Large intestine (tissue), 3 donors: ENCODE results near the gene FAM204A. TPM values are rescaled to one million over a fixed set of nuclear protein-coding genes. Genes with fewer than 3 reads are reported as not detected.

Source experiments
- DNase-seq, 2 donors: peaks; one replicate each; pipeline versions ENCODE4 v3.0.0 to v3.0.0-alpha.2; 2013
- H3K27ac ChIP-seq: one replicate; pipeline ENCODE4 v1.5.1; 2013; ENCODE audit warnings: low read length
- H3K27me3 ChIP-seq: 2 replicates; pipeline ENCODE4 v1.6.1; 2013; ENCODE audit warnings: low read length; ENCODE audit not compliant: control insufficient read depth, insufficient read depth
- H3K36me3 ChIP-seq: 2 replicates; pipeline ENCODE4 v1.6.1; 2013; ENCODE audit warnings: low read length; ENCODE audit not compliant: control insufficient read depth, insufficient read depth
- H3K4me1 ChIP-seq: one replicate; pipeline ENCODE4 v1.6.1; 2013; ENCODE audit warnings: low read length; ENCODE audit not compliant: control insufficient read depth, insufficient read depth
- H3K4me3 ChIP-seq: one replicate; pipeline ENCODE4 v1.5.1; 2013; ENCODE audit warnings: low read length
- H3K9me3 ChIP-seq: one replicate; pipeline ENCODE4 v1.6.1; 2013; ENCODE audit warnings: mild to moderate bottlenecking, low read depth, low read length, moderate library complexity; ENCODE audit not compliant: control insufficient read depth
- WGBS: methylation state at CpG from one replicate; pipeline ENCODE4 v1.1.5; 2013; ENCODE audit warnings: low lambda C conversion rate; ENCODE audit not compliant: insufficient coverage; 5-methylcytosine and 5-hydroxymethylcytosine counted together
- polyA plus RNA-seq: library from polyadenylated mRNA; unstranded; fragments of 120-200 nt; gene quantifications from one replicate; pipeline ENCODE4 v1.2.1, GENCODE V29; 2013

The FAM204A gene
- polyA plus RNA-seq, 1 donor = 55.7 TPM

DNA sequence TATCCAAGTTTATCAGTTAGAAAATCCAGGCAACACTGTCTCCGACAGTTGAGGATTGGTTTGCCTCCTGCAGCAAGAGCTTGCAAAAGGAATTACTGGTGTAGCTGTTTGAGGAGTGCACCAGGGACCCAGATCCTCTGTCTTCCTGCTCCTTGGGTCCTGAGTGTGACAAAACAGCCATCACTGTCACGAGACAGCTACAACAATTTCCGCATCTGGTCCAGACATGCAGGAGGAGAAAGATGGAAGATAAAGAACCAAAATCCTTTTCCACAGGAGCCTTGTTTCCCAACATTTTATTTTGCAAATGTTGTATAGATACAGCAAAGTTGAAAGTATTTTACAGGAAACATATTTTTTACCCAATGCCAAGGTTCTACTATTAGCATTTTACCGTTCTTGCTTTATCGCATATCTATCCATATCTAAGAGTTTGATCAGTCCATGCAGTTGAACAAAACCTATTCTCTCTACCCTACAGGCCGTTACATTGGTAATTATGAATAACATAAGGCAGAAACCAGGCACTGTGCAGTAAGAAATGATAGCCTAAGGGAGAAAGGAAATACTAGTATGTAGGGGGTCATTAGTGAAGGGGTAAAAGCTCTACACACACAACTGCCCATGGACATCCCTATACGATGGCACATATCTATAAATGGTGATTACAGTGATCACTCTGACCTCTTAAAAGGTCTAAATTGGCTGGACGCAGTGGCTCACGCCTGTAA, 54.9 kb downstream of the FAM204A start:
- no peaks in the 10 kb centered on the region for H3K9me3 ChIP-seq
- no peaks in the 10 kb centered on the region for H3K4me1 ChIP-seq
- no peak overlapping the region for H3K4me3 ChIP-seq
- H3K36me3 ChIP-seq = no peaks in the 10 kb centered on the region
- no peak overlapping the region for H3K27ac ChIP-seq
- H3K27me3 ChIP-seq = peaks cover 22% of the 10 kb centered on the region
- no CpG with 5 or more reads among the region's 9 CpGs for WGBS
- no peak for DNase-seq

DNA sequence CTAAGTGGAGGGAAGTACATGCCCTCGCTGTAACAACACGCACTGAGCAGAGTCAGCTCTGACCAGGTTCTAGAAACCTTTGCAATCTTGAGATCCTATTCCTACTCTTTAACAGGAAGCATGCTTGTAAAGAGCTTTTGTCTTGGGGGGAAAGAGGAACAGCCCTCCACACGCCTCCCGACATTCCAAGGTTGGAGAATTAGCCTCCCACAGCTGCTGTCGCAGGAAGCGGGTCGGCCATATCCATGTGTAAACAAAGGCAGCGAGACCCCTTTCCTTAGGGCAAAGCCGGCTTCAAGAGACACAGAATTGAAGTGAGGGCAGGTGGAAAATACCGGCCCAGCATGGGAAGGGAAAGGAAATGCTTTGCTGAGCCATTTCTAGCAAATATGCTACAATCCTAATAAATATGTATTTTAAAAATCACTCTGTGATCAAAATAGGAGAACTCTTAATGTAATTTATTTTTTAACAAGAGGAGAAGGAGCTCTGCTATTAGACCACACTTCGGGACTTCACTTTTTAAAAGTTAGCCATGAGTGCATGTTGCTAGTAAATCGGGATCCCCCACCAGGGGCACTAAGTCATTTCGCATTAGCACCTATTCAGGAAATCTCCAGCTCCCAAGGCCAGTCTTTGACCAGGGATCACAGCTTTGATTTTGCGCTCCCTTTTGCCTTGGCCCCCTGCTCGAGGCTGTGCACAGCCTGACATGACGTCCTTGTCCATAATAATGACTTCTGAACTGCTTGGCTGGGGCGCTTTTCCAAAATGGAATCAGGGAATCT, 55.9 kb downstream of the FAM204A start:
- no peak overlapping the region for H3K4me3 ChIP-seq
- DNase-seq = no peak
- no peak overlapping the region for H3K27ac ChIP-seq
- H3K9me3 ChIP-seq = no peaks in the 10 kb centered on the region
- no peaks in the 10 kb centered on the region for H3K36me3 ChIP-seq
- no peaks in the 10 kb centered on the region for H3K4me1 ChIP-seq
- peaks cover 22% of the 10 kb centered on the region for H3K27me3 ChIP-seq
- no CpG with 5 or more reads among the region's 17 CpGs for WGBS

DNA sequence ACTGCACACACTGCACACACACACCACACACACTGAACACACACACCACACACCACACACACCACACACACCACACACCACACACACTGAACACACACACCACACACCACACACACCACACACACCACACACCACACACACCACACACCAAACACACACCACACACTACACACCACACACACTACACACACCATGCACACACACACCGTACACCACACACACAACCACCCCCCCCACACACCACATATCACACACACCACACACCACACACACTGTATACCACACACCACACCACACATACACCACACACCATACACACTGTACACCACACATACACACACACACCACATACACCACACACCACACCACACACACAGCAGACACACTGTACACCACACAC, 59.5 kb downstream of the FAM204A start:
- Histone ChIP-seq H3K27ac (no peak overlapping the region), H3K4me1 (no peaks in the 10 kb centered on the region), H3K36me3 (no peaks in the 10 kb centered on the region), H3K9me3 (no peaks in the 10 kb centered on the region), H3K27me3 (peaks cover 19% of the 10 kb centered on the region), H3K4me3 (no peak overlapping the region)
- no CpG with 5 or more reads among the region's 1 CpG for WGBS
- no peak for DNase-seq

DNA sequence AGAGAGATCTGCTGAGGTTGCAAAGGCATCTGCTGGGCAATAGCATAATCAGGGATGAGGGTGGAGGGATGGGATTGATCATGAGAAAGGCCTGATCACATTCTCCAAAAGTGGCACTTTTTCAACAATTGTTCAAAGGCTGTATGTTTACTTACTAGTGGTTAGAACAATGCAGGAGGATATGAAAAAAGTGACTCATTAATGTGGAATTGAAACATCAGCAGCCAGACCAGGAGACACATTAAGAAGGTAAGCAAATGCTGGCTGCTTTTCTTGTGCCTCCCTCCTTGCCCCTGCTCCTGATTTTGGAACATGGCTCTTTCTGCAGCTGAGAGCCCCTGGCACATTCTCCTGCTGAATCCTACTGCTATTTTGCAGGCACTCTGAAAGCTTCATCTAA, 63.5 kb downstream of the FAM204A start:
- Histone ChIP-seq H3K4me3 (no peak overlapping the region), H3K36me3 (no peaks in the 10 kb centered on the region), H3K27me3 (no peaks in the 10 kb centered on the region), H3K27ac (no peak overlapping the region), H3K4me1 (no peaks in the 10 kb centered on the region), H3K9me3 (no peaks in the 10 kb centered on the region)
- no peak for DNase-seq

DNA sequence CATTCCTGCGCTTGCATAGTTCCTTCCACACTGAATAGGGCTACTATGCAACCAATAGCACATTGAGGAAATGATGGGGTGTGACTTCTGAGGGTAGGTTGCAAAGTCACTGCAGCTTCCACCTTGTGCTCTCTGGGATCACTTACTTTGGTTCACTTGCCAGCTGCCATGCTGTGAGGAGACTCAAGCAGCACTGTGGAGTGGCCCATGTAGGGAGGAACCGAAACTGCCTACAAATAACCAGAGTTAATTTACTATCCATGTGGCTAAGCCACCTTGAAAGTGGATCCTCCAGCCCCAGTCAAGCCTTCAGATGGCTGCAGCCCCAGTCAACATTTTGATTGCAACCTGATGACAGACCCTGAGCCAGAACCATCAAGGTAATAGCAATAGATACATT, 64.3 kb downstream of the FAM204A start:
- H3K27ac ChIP-seq = no peak overlapping the region
- no peaks in the 10 kb centered on the region for H3K36me3 ChIP-seq
- H3K27me3 ChIP-seq = no peaks in the 10 kb centered on the region
- H3K4me1 ChIP-seq = no peaks in the 10 kb centered on the region
- DNase-seq = no peak
- no CpG with 5 or more reads among the region's 2 CpGs for WGBS
- no peaks in the 10 kb centered on the region for H3K9me3 ChIP-seq
- no peak overlapping the region for H3K4me3 ChIP-seq

DNA sequence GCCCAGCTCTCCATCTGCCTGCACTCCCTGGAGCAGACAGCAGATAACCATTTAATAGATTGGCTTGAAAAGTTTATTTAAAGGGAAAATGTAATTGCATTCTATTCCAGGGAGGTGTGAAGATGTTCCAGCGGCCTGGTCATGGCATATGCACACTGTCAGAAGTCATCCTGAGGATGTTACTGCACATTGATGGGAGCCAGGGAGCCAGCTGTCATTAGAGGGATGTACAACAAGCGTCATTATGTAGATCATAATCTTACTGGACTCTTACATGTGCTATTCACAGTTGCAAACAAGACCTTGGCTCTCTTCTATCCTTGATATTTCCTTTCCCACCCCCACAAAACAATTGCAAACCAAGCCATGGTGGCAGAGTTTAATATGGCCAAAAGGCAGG, 65.4 kb downstream of the FAM204A start:
- H3K27ac ChIP-seq = no peak overlapping the region
- H3K36me3 ChIP-seq = no peaks in the 10 kb centered on the region
- H3K9me3 ChIP-seq = no peaks in the 10 kb centered on the region
- peaks cover 2% of the 10 kb centered on the region for H3K27me3 ChIP-seq
- DNase-seq = no peak
- no peaks in the 10 kb centered on the region for H3K4me1 ChIP-seq
- no CpG with 5 or more reads among the region's 2 CpGs for WGBS
- H3K4me3 ChIP-seq = no peak overlapping the region

DNA sequence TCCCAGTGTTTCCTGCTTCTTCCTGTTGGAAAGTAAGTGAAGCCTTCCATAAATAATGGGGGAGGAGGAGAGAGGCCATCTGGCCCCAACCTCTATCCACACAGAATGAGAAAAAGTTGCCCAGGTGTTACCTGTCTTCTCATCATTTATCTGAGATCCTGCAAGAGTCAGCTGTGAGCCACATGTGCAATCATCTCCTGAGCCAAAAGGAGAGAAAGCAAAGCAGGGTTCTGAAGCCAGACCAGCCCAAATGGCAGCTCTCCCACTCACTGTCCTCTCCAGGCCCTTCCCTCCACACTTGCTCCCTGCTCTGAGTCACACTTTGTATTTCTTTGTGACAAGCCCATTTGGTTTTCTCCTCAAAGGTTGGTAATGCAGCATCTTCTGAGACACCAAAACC, 65.9 kb downstream of the FAM204A start:
- Histone ChIP-seq H3K36me3 (no peaks in the 10 kb centered on the region), H3K4me3 (no peak overlapping the region), H3K9me3 (no peaks in the 10 kb centered on the region), H3K27me3 (peaks cover 2% of the 10 kb centered on the region), H3K27ac (no peak overlapping the region), H3K4me1 (no peaks in the 10 kb centered on the region)
- peak in 1 of 2 donors; percentile 17 for DNase-seq

DNA sequence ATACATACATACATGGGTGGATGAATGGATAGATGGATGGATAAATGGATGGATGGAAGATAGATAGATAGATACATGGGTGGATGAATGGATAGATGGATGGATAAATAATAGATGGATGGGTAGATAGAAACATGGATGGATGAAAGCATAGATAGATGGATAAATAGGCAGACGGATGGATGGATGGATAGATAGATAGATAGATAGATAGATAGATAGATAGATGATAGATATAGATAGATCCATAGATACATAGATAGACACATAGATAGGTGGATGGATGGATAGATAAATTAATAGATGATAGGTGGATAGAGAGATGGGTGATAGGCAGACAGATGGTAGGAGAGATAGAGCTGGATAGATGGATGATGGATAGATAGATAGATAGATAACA, 68.5 kb downstream of the FAM204A start:
- DNase-seq = no peak
- Histone ChIP-seq H3K27me3 (peaks cover 2% of the 10 kb centered on the region), H3K36me3 (no peaks in the 10 kb centered on the region), H3K4me3 (no peak overlapping the region), H3K4me1 (no peaks in the 10 kb centered on the region), H3K9me3 (no peaks in the 10 kb centered on the region), H3K27ac (no peak overlapping the region)
- WGBS = 92% methylated on average over 1 of the region's 1 CpG

DNA sequence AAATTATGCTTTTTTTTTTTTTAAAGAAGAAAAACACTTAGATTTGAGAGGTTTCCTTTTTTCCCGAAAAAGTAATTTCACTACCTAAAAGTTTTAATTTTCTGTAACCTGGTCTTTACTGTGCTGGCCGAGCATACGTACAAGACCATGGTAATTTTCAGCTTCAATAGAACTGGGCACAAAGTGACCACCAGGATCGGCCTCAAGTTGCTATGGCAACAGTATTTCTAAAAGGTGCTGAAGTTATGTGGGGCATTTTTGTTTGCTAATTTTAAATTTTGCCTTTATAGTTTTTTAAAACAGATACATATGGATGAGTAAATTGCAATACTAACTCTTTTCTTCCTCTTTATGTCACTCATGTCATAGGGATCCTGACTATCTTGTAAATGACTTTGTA, 69.4 kb downstream of the FAM204A start:
- Histone ChIP-seq H3K27me3 (peaks cover 6% of the 10 kb centered on the region), H3K4me1 (no peaks in the 10 kb centered on the region), H3K4me3 (no peak overlapping the region), H3K36me3 (no peaks in the 10 kb centered on the region), H3K9me3 (no peaks in the 10 kb centered on the region), H3K27ac (no peak overlapping the region)
- no CpG with 5 or more reads among the region's 4 CpGs for WGBS
- no peak for DNase-seq

DNA sequence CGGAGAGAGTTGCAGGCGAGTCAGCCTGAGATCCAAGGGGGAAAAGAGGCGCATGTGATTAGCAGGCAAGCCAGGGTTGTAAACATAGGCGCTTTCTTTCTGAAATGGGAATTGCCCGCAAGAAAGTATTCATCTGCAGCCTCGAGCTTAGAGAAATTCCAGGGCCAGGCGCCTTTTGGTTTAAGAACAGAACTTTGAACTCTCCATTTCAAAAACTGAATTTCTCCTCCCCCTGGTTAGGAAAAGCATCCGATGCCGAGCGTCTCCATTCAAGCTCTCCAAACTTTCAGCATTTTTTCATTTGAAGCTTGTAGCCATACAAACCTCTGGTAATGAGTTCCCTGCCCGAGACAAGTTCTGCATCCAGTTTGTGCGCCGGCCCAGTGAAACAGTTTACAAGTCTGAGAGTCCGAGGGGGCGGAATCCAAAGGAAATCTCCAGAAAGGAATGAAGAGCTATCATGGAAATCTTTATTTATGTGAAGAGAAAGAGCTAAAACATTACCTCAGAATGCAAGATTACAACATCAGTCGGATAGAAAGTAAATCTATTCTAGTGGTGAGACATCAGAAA, 69.9 kb downstream of the FAM204A start:
- Histone ChIP-seq H3K27ac (no peak overlapping the region), H3K4me1 (no peaks in the 10 kb centered on the region), H3K27me3 (peaks cover 7% of the 10 kb centered on the region), H3K36me3 (no peaks in the 10 kb centered on the region), H3K4me3 (no peak overlapping the region), H3K9me3 (no peaks in the 10 kb centered on the region)
- WGBS = 40% methylated on average over 2 of the region's 16 CpGs
- peak in 1 of 2 donors; percentile 26 for DNase-seq
